Kidney (tissue), 14 donors: ENCODE results near the gene CEP112. TPM values are rescaled to one million over a fixed set of nuclear protein-coding genes. Genes with fewer than 3 reads are reported as not detected.

Source experiments
- DNase-seq, 5 donors: peaks; one replicate each; pipeline ENCODE4 v3.0.0-alpha.2; 2013 to 2020
- FAIRE-seq: peaks from 2 replicates; lab custom pipeline; 2012; peaks lifted over from hg19 to GRCh38; lab: Jason Lieb, UNC
- H3K27ac ChIP-seq, 2 donors: one replicate each; pipeline ENCODE4 v1.7.0; 2013; ENCODE audit warnings: low read depth in 2 of 2, low read length in 2 of 2, inconsistent platforms in 1 of 2
- H3K27me3 ChIP-seq: one replicate; pipeline ENCODE4 v1.7.1; 2013; ENCODE audit warnings: low read length, inconsistent platforms; ENCODE audit not compliant: control insufficient read depth, insufficient read depth
- H3K36me3 ChIP-seq, 3 donors: one replicate each; pipeline versions ENCODE4 v1.7.0 to v1.7.1; 2013; ENCODE audit warnings: low read length in 3 of 3, control low read depth in 1 of 3, inconsistent platforms in 1 of 3; ENCODE audit not compliant: insufficient read depth in 3 of 3, control insufficient read depth in 2 of 3
- H3K4me1 ChIP-seq, 3 donors: one replicate each; pipeline versions ENCODE4 v1.7.0 to v1.7.1; 2013; ENCODE audit warnings: low read length in 3 of 3, inconsistent platforms in 1 of 3, low read depth in 1 of 3; ENCODE audit not compliant: control insufficient read depth in 2 of 3, insufficient read depth in 2 of 3
- H3K4me3 ChIP-seq, 3 donors: one replicate each; pipeline versions ENCODE4 v1.7.0 to v1.8.1; 2013; ENCODE audit warnings: low read length in 3 of 3, control low read depth in 1 of 3, inconsistent platforms in 1 of 3
- H3K9ac ChIP-seq, 3 donors: one replicate each; pipeline versions ENCODE4 v1.7.0 to v1.7.1; 2013; ENCODE audit warnings: low read length in 3 of 3, control low read depth in 1 of 3, inconsistent platforms in 1 of 3
- H3K9me3 ChIP-seq, 3 donors: one replicate each; pipeline versions ENCODE4 v1.7.0 to v1.7.1; 2013; ENCODE audit warnings: low read length in 3 of 3, control low read depth in 1 of 3, inconsistent platforms in 1 of 3; ENCODE audit not compliant: control insufficient read depth in 2 of 3, insufficient read depth in 1 of 3
- intact Hi-C: fragments of 100-400 bp; cut with DNase I; formaldehyde crosslinking; loops from one replicate; pipeline ENCODE4 v1.11.1; 2022
- polyA plus RNA-seq: library from polyadenylated mRNA; stranded (reverse); fragments of 350-450 nt; fragmentation: Illumina TruSeq; extraction: RNeasy Lipid Tissue Mini Kit (QIAGEN cat#74804); gene quantifications from one replicate; pipeline ENCODE4 v1.2.3, GENCODE V29; 2014; ENCODE audit warnings: low read depth, low replicate concordance; ENCODE audit not compliant: insufficient read depth
- total RNA-seq: library from RNA; stranded (reverse); fragmentation: NEBNext Ultra II Directional; extraction: Animal tissue kit (Norgen Biotek cat#: 25700); gene quantifications from one replicate; pipeline ENCODE4 v1.2.1, GENCODE V29; 2021
- TF ChIP-seq, protein P1 (sequence below): IDR thresholded peaks from 3 replicates; pipeline ENCODE4 v1.5.1; 2012; ENCODE audit warnings: mild to moderate bottlenecking, moderate library complexity, borderline replicate concordance; ENCODE audit not compliant: insufficient read depth; ENCODE audit errors: extremely low read depth
- donor health status: control.
- donor health status: control.
- donor health status: control.
- donor health status: control.
- donor health status: control.
- donor health status: DM: yes; HTN: yes; CAD: no.
- donor health status: Normal renal cell carcinoma (clear cell type).

Gene CEP112
- total and polyA plus RNA-seq, 2 donors from 2014 or later = 17.0 to 27.4 TPM

DNA sequence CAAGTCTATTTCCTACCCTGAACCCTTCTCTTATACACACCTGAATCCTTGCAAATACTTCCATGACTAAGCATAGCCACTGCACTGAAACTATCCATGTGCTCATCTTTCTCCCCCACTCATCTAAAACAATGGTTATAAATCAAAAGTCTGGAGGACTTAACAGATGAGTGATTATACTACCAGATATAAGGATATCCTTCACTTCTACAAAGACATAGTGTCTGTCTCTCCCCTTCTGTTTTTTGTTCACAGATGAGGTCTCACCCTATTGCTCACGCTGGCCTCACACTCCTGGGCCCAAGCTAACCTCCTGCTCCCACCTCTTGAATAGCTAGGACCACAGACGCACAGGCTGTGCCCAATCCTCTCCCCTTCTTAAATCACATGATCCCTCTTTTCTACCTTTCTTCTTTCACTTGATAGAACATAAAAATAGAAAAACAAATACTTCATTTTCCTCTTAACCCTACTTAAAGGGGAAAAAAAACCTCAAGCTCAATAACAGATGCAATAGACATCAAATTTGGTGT is 19.2 kb downstream of the CEP112 start:
- FAIRE-seq (no peak), DNase-seq (peak in 2 of 5 donors; percentile 12 to 38)
- no peak overlapping the region for H3K9ac ChIP-seq
- no peaks in the 10 kb centered on the region for H3K9me3 ChIP-seq
- no peaks in the 10 kb centered on the region for H3K4me1 ChIP-seq
- no peak overlapping the region for H3K27ac ChIP-seq
- TF ChIP-seq, protein P1, sequence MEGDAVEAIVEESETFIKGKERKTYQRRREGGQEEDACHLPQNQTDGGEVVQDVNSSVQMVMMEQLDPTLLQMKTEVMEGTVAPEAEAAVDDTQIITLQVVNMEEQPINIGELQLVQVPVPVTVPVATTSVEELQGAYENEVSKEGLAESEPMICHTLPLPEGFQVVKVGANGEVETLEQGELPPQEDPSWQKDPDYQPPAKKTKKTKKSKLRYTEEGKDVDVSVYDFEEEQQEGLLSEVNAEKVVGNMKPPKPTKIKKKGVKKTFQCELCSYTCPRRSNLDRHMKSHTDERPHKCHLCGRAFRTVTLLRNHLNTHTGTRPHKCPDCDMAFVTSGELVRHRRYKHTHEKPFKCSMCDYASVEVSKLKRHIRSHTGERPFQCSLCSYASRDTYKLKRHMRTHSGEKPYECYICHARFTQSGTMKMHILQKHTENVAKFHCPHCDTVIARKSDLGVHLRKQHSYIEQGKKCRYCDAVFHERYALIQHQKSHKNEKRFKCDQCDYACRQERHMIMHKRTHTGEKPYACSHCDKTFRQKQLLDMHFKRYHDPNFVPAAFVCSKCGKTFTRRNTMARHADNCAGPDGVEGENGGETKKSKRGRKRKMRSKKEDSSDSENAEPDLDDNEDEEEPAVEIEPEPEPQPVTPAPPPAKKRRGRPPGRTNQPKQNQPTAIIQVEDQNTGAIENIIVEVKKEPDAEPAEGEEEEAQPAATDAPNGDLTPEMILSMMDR = no peak
- H3K36me3 ChIP-seq = peaks cover 0 to 2% (median 0%) of the 10 kb centered on the region in 3 donors
- H3K4me3 ChIP-seq = no peak overlapping the region
- intact Hi-C loops = no loop called here
- H3K27me3 ChIP-seq = no peaks in the 10 kb centered on the region

DNA sequence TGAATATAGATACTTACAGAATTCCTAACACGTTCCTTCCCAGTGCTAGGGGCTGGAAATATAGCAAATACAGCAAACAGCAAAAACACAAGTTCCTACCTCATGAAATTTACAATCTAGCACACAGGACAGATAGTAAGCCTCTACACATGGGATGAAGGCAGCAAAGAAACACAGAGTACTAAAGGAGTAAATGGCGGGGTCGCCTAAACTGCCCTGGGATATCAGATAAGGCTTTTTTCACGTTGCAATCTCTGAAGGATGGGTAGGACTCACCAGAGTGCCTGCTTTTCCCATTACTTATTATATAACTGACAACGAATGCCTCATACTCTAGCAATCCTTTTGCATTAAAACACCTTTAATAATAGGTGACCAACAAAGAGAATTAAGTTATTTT is 19.8 kb downstream of the CEP112 start:
- Histone ChIP-seq H3K9me3 (no peaks in the 10 kb centered on the region), H3K27ac (no peak overlapping the region), H3K36me3 (peaks cover 0 to 2% (median 0%) of the 10 kb centered on the region in 3 donors), H3K4me3 (no peak overlapping the region), H3K4me1 (no peaks in the 10 kb centered on the region), H3K9ac (no peak overlapping the region), H3K27me3 (no peaks in the 10 kb centered on the region)
- TF ChIP-seq, protein P1 = no peak
- intact Hi-C loops = no loop called here
- no peak for FAIRE-seq
- DNase-seq = no peak

DNA sequence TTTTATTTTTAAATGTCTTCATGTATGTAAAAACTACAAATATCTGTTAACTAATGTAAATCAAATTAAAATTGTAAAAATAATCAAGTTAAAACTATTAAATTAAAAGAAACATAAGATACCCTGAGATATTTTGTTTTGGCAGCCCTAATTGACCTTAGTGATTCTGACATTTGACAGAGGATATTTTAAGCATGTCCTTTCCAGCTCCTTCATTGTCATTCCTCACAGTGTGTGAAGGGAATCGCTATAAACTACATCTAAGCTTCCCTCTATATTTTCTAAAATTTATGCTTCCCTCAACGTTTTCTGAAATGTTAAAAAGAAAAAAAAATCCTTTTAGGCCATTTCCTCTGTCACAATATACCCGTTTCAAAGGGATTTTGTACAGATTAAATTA is 20.2 kb downstream of the CEP112 start:
- intact Hi-C loops = no loop called here

More for the DNA sequence above, 20.2 kb downstream of the CEP112 start:
- H3K9ac ChIP-seq = no peak overlapping the region
- no peak overlapping the region for H3K4me3 ChIP-seq
- H3K27me3 ChIP-seq = no peaks in the 10 kb centered on the region
- DNase-seq (no peak), FAIRE-seq (no peak)
- no peaks in the 10 kb centered on the region for H3K9me3 ChIP-seq
- TF ChIP-seq, protein P1 = no peak
- H3K4me1 ChIP-seq = no peaks in the 10 kb centered on the region
- H3K27ac ChIP-seq = no peak overlapping the region
- peaks cover 0 to 2% (median 0%) of the 10 kb centered on the region in 3 donors for H3K36me3 ChIP-seq
